MG63 (cell line): ENCODE measurements around the gene CDC45. TPM values are rescaled to one million over a fixed set of nuclear protein-coding genes. Genes with fewer than 3 reads are reported as not detected.

Experiments used
- DNase-seq: peaks from one replicate; pipeline ENCODE4 v3.0.0-alpha.2; 2020
- H3K27me3 ChIP-seq: fragments of 250-450 bp; sonication (Bioruptor Pico); 2 replicates; pipeline ENCODE4 v1.5.1; 2020; ENCODE audit warnings: mild to moderate bottlenecking, moderate library complexity
- H3K36me3 ChIP-seq: fragments of 250-450 bp; sonication (Bioruptor Pico); 2 replicates; pipeline ENCODE4 v1.5.1; 2020; ENCODE audit warnings: mild to moderate bottlenecking, moderate library complexity
- H3K4me3 ChIP-seq: fragments of 250-450 bp; sonication (Bioruptor Pico); 2 replicates; pipeline ENCODE4 v1.5.1; 2020; ENCODE audit warnings: mild to moderate bottlenecking, moderate library complexity
- H3K9me3 ChIP-seq: fragments of 250-450 bp; sonication (Bioruptor Pico); 2 replicates; pipeline ENCODE4 v1.5.1; 2020; ENCODE audit warnings: mild to moderate bottlenecking, moderate library complexity
- total RNA-seq: library from RNA; depleted of rRNA; stranded (reverse); fragments of >200 nt; shearing (Covaris generic); gene quantifications from 2 replicates; pipeline ENCODE4 v1.2.3, GENCODE V29; 2014; ENCODE audit warnings: low replicate concordance

CDC45 gene
- total RNA-seq, 1 experiment from 2014 or later, result 81.8 TPM

DNA sequence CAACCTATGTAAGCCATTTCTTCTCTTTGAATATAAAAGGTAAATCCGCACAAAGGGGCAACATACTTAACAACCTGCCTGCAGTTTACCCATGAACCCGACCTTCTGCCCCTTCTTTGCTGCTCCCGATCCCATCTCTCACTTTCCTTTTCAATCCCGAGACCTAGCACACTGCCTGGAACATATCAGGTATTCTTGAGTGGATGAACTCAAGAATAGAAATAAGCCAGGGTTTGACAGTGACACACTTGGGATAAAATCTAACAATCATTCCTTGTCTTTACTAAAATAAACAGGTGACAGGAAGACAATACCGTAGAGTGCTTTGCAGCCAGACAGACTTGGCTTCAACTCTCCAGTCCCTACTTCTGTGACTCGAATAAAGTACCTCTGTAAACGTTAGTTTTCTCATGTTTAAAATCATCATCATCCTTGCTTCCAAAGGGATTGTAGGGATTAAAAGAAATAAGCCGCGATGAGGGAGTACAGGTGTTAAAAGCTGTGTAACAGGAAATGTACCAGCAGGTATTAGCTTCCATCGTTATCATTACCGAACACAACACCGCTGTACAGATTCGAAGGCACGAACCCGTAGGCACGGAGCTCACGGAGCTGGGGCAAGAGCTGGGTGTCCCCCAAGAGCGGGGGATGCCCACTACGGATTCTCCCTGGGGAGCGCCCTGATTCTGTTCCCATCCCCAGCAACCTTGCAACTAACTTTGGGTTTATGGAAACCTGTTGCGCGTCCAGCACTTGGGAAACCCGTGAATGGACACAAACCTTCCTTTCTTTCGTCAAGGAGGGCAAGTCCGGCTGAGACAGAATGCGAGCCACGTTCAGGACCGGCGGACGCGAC, 1.4 kb upstream of the CDC45 start:
- H3K27me3 ChIP-seq, result no peaks in the 10 kb centered on the region
- peak overlapping the region; percentile 71 for H3K4me3 ChIP-seq
- H3K9me3 ChIP-seq, result no peaks in the 10 kb centered on the region
- H3K36me3 ChIP-seq, result peaks cover 50% of the 10 kb centered on the region
- no peak for DNase-seq

DNA sequence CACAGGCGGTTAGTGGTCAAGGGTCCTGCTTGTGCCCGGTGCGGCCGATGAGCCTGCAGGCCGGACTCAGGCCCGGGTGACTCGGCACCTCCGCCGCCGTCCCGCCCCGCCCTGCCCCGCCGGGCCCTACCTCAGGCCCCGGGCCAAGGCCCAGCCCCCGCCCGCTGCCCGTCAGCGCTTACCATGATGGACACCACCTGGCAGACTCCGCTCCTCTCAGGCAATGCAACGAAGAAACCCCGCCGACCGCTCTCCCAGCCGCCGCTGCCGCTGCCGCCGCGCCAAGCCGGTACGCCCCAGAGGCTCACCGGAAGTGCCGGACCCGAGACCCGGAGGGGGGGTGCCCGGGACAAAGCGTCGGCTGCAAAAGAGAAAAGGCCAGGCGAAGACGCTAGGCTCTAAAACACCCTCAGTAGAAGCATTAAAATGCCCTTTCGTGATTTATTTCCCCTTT, 792 bp upstream of the CDC45 start, which contains the start of gene UFD1:
Gene UFD1 (minus strand): TSS at position 293 of the 454 bp plus-strand sequence. CDS start 108 bp downstream, at position 185.
- Histone ChIP-seq H3K36me3 (peaks cover 50% of the 10 kb centered on the region), H3K9me3 (no peaks in the 10 kb centered on the region), H3K27me3 (no peaks in the 10 kb centered on the region), H3K4me3 (peak within 1 kb of the TSS; percentile 71)
- peak; percentile 91 for DNase-seq

DNA sequence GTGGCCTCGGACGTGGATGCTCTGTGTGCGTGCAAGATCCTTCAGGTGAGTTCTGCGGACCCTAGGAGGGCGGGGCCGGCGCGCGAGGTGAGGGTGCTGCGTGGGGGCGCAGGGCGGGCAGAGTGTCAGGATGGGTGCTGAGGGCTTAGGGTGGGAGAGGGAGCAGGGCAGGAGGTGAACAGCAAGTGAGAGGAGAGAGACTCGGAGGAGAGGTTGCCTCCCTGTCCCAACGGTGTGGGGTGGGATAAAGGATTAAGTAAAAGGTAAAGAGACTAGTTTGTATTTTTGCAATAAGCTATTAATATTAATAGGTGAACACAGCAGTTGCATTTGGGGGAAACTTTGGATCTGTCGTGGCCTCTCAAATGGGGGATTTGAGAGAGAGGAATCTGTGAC, 451 bp downstream of the CDC45 start:
- no peaks in the 10 kb centered on the region for H3K9me3 ChIP-seq
- peak overlapping the region; percentile 71 for H3K4me3 ChIP-seq
- H3K27me3 ChIP-seq, result no peaks in the 10 kb centered on the region
- no peak for DNase-seq
- H3K36me3 ChIP-seq, result peaks cover 47% of the 10 kb centered on the region

DNA sequence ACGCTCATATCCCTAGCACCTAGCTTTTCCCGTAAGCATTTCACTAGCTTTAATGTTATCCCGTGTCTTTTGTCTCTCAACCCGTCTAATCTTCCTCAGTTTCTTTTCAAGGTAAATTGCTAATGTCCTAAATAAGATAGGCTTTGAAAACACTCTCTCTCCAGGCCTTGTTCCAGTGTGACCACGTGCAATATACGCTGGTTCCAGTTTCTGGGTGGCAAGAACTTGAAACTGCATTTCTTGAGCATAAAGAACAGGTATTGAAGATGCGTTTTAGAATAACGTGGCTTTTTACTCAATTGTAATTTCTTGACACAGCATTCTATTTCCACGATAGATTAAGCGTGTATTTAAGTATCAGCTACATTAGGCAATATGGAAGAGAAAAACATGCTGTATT, 1.1 kb downstream of the CDC45 start:
- Histone ChIP-seq H3K4me3 (peak overlapping the region; percentile 71), H3K27me3 (no peaks in the 10 kb centered on the region), H3K36me3 (peaks cover 45% of the 10 kb centered on the region), H3K9me3 (no peaks in the 10 kb centered on the region)
- no peak for DNase-seq

DNA sequence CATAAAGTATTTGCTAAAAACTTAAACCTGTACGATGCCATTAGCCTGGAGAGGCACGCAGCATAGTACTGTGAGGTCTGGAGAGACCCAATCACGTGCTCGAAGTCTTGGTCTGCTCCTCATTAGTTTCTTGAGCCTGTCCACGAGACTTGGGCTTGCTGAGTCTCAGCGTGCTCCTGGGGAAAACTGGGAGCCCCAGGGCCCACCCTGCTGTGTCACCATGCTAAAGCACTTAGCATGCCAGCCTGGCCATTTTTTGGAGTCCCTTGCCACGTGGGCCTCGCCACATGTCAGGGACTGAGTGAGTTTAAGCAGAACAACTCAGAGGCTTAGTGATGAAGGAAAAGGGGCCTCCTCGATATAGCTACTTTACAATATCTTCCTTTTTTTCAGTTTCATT, 2.6 kb downstream of the CDC45 start:
- Histone ChIP-seq H3K4me3 (no peak overlapping the region), H3K9me3 (no peaks in the 10 kb centered on the region), H3K36me3 (peaks cover 37% of the 10 kb centered on the region), H3K27me3 (no peaks in the 10 kb centered on the region)
- DNase-seq, result no peak

DNA sequence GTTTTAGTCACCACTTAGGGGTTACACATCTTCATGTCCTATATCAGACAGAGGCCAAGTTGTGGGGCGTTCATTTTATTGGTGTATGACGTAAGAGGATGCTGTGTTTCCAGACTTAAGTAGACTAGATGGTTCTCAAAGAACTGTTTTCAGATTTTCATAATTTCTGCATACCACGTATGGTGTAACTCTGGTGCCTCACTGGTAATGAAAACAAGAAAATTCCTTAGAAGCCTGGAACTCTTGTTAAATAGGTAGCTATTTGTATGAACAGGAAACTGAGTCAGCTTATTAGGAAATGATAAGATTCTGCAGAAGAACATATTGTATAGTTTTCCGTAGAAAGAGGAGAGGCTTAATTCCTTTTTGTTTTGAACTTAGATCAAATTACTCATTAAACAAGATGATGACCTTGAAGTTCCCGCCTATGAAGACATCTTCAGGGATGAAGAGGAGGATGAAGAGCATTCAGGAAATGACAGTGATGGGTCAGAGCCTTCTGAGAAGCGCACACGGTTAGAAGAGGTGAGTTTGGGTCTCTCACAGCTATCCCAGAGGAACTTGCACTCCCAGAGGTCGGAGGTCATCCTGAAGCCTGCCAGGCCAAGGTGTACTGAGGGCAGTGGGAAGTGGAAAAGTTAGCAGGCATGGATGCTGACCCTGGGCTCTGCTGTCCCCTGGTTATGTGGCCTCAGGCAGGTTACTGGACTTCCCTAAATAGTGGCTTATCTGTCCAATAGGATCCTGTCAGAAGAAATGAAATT, 3.9 kb downstream of the CDC45 start:
- Histone ChIP-seq H3K36me3 (peaks cover 45% of the 10 kb centered on the region), H3K9me3 (no peaks in the 10 kb centered on the region), H3K4me3 (no peak overlapping the region), H3K27me3 (no peaks in the 10 kb centered on the region)
- DNase-seq, result no peak

DNA sequence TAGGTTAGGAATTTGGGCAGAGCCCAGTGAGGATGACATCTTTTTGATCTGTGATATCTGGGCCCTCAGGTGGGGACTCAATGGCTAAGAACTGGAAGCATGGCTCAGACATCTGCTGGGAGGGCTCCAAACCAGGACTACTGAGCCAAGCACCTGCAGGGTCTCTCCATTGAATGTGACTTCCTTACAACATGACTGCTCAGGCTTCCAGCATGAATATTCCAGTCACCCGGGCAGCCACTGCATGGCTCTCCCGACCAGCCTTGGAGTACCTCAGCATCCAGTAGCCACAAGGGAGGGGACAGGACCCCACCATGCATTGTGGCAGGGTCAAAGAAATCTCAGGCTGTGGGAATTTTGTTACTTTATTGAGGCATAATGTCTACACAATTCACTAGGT, 8.6 kb downstream of the CDC45 start:
- no peak for DNase-seq
- Histone ChIP-seq H3K4me3 (no peak overlapping the region), H3K27me3 (no peaks in the 10 kb centered on the region), H3K36me3 (peaks cover 56% of the 10 kb centered on the region), H3K9me3 (no peaks in the 10 kb centered on the region)

DNA sequence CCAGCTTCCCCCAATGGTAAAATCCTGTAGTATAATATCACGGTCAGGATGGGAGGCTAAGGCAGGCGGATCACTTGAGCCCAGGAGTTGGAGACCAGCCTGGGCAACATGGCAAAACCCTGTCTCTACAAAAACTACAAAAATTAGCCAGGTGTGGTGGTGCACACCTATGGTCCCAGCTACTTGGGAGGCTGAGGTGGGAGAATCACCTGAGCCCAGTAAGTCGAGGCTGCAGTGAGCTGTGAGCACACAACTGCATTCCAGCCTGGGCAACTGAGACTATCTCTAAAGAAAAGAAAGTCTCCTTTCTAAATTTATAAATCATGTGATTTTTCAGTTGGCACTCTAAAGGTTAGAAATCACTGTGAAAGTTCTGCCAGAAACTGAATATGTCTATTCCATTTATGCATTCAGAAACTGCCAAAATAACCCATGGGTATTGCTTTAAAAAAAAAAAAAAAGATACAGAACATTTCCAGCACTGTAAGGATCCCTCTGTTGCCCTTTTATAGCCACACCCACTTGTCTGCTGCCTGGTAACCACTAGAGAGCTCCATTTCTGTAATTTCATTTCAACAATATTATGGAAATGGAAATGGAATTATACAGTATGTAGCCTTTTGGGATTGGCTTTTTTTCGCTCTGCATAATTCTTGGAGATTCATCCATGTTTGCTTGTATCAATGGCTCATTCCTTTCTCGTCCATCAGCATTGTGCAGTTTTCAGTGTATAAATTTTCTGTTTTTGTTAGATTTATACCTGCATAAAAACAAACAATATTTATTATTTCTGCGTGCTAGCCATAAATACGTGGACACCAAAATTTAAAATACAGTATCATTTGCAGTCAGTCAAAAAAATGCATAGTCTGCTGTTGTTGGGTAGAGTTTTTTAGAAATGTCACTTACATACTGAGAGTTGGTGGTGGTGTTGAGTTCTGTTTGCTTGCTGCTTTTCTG, 9.4 kb downstream of the CDC45 start:
- DNase-seq, result no peak
- Histone ChIP-seq H3K36me3 (peaks cover 51% of the 10 kb centered on the region), H3K4me3 (no peak overlapping the region), H3K27me3 (no peaks in the 10 kb centered on the region), H3K9me3 (no peaks in the 10 kb centered on the region)

DNA sequence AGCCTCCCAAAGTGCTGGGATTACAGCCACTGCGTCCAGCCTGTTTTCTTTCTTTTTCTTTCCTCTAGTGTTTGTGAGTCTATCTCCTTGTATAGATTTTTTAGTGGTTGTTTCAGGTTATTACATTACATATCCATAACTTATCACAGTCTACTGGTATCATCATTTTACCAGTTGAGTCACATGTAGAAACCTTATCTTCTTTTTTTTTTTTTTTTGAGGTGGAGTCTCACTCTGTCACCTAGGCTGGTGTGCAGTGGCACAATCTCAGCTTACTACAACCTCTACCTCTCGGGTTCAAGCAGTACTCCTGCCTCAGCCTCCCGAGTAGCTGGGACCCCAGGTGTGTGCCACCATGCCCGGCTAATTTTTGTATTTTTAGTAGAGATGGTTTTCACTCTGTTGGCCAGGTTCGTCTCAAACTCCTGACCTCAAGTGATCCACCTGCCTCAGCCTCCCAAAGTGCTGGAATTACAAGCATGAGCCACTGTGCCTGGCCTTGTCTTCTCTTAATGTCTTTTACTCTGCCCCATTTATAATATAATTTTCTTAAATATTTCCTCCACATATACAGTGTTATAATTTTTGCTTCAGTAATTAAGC, 11.0 kb downstream of the CDC45 start:
- Histone ChIP-seq H3K9me3 (no peaks in the 10 kb centered on the region), H3K4me3 (no peak overlapping the region), H3K27me3 (no peaks in the 10 kb centered on the region), H3K36me3 (peaks cover 47% of the 10 kb centered on the region)
- no peak for DNase-seq

DNA sequence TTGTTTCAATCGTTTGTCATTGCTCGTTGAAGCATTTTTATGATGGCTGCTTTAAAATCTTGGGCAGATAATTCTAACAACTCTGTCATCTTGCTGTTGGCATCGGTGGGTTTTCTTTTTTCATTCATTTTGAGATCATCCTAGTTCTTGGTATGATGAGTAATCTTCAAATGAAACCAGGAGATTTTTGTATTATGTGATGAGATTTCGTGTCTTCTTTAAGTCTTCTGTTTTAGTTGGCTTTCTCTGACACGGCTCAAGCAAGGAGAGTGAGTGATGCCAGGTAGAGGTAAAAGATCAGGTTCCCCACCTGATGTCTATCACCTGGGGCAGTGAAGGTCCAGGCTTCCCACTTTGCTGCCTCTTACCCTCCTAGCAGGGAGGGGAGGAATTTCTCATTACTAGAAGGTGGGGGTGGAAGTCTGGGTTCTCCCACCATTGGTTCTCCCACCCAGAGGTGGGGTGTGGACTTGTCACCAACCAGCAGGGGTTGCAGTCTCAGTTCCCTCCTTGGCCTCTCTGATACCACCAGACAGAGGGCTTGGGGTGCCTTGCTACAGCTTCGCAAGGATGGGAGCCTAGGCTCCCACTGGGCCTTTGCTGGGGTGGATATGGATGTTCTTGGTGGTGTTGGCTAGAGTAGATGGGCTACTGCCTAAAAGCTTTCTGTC, 12.9 kb downstream of the CDC45 start:
- Histone ChIP-seq H3K9me3 (no peaks in the 10 kb centered on the region), H3K36me3 (peaks cover 61% of the 10 kb centered on the region), H3K4me3 (no peak overlapping the region), H3K27me3 (no peaks in the 10 kb centered on the region)
- no peak for DNase-seq

DNA sequence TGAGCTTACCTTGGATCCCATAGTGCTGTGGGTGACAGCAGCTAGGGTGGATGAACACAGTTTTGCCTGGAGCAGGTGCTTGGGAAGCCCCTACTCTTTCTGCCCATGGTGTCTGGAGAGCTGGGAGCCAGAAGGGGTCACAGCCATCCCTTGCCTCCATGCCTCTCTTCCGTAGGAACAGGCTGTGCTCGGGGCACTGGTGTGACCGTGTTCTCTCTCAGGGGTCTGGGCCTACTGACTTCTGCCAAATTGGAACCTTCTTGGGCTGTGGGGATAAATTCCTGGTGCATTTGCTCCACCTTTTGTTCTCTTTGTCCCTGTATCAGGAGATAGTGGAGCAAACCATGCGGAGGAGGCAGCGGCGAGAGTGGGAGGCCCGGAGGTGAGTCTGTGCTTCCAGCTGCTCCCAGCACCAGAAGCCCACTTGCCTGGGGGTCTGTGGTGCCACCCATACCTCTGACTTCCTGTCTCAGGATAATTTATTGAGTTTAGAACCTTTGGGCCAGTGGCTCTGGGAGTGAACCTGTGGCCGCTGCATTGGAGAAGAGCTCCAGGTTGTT, 14.4 kb downstream of the CDC45 start:
- no peak overlapping the region for H3K4me3 ChIP-seq
- DNase-seq, result no peak
- peaks cover 56% of the 10 kb centered on the region for H3K36me3 ChIP-seq
- H3K27me3 ChIP-seq, result no peaks in the 10 kb centered on the region
- no peaks in the 10 kb centered on the region for H3K9me3 ChIP-seq

DNA sequence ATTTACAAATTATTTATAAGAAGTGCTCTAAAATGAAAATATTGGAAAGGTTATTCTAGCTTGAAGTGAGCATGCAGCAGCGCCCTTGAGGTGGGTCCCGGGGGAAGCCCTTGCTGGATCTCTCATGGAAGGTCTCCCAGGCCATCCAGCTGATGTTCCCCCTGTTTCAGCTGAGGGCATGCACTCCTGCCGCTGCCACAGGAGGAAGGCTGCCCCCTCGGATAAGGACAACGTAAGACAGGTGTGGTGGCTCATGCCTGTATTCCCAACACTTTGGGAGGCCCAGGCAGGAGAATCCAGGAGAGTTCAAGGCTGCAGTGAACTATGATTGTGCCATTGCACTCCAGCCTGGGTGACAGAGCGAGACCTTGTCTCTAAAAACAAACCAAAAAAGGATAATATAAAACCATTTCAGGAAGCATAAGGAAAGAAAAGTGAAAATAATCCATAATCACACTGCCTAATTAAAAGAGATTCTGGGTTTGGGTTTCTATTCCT, 15.0 kb downstream of the CDC45 start:
- H3K4me3 ChIP-seq, result no peak overlapping the region
- DNase-seq, result no peak
- H3K9me3 ChIP-seq, result no peaks in the 10 kb centered on the region
- peaks cover 52% of the 10 kb centered on the region for H3K36me3 ChIP-seq
- H3K27me3 ChIP-seq, result no peaks in the 10 kb centered on the region

DNA sequence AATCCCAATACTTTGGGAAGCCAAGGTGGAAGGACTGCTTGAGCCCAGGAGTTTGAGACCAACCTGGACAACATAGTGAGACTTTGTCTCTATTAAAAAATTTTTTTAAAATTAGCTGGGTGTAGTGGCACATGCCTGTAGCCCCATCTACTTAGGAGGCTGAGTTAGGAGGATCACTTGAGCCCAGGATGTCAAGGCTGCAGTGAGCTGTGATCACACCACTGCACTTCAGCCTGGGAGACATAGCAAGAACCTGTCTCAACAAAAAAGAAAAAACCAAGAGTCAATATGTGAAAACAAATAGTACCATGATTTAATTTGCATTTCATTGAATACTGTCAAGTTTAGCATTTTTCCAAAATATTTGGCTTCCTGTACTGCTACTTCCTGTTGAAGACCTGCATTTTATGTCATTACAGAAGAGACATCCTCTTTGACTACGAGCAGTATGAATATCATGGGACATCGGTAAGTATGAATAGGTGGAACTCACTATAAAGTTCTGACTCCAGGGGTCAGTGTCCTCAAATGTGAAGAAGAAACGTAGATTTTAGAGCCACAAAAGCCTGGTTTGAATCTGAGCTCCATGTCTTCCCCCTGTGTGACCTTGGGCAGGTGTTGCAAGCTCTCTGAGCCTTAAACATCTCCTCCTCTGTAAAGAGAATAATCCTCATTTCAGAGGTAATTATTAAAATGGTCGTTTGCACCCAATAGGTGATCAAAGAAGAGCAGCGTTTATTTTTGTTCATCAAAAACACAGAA, 16.0 kb downstream of the CDC45 start:
- Histone ChIP-seq H3K4me3 (no peak overlapping the region), H3K27me3 (no peaks in the 10 kb centered on the region), H3K36me3 (peaks cover 47% of the 10 kb centered on the region), H3K9me3 (no peaks in the 10 kb centered on the region)
- DNase-seq, result no peak

DNA sequence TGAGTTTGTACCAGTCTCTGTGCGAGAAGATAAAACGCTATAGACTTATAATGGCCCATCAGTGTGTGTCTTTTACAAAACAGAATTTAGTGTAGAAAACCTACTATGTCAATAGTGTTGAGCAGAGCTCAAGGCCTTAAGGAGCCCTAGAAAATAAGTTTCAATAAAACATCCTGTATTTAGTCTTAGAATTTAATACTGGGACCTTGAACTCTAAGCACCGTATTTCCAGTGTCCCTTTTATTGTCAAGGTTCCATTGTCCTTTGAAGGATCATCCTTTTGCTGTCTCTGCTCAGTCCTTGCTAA, 16.6 kb downstream of the CDC45 start:
- no peak overlapping the region for H3K4me3 ChIP-seq
- no peak for DNase-seq
- peaks cover 43% of the 10 kb centered on the region for H3K36me3 ChIP-seq
- H3K9me3 ChIP-seq, result no peaks in the 10 kb centered on the region
- no peaks in the 10 kb centered on the region for H3K27me3 ChIP-seq

DNA sequence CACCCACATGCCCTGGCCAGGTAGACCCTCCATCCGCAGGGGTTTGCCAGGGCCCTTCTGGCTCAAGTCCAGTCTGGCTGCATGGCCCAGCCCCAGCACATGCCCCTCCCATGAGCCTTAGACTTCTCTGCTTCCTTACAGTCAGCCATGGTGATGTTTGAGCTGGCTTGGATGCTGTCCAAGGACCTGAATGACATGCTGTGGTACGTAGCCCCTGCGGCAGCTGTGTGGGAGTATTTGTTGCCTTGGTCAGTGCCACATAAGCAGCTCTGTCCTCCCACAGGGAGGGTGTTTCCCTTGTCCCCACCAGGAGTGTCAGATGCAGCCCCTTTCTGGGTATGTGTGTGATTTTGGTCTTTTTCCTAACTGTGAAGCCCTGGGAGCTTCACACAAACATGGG, 17.5 kb downstream of the CDC45 start:
- H3K4me3 ChIP-seq, result no peak overlapping the region
- DNase-seq, result peak; percentile 17
- no peaks in the 10 kb centered on the region for H3K27me3 ChIP-seq
- H3K36me3 ChIP-seq, result peaks cover 42% of the 10 kb centered on the region
- no peaks in the 10 kb centered on the region for H3K9me3 ChIP-seq
